AG20443 (cell line): ENCODE measurements around the gene KCNJ1.

Source experiments
- DNase-seq: peaks from one replicate; pipeline ENCODE4 v3.0.0; 2012; ENCODE audit warnings: low spot score, mixed read lengths

Gene KCNJ1

GRCh38 chr11:128867277-128867676, at the start of gene KCNJ1:
KCNJ1 (minus strand) TSS chr11:128867296; CDS start chr11:128840243, 27,053 bp downstream.
- DNase-seq = no peak

- DNase-seq = no peak
Measured at GRCh38 chr11:128916681-128917080, 49.6 kb upstream of the KCNJ1 start.

- no peak for DNase-seq
Measured at GRCh38 chr11:128916037-128916572, 49.0 kb upstream of the KCNJ1 start.

- no peak for DNase-seq
Measured at GRCh38 chr11:128915149-128915521, 48.0 kb upstream of the KCNJ1 start.

GRCh38 chr11:128914216-128915148, 47.4 kb upstream of the KCNJ1 start:
- no peak for DNase-seq

- DNase-seq = no peak
Measured at GRCh38 chr11:128913806-128914205, 46.7 kb upstream of the KCNJ1 start.

- no peak for DNase-seq
Measured at GRCh38 chr11:128911701-128912100, 44.6 kb upstream of the KCNJ1 start.

GRCh38 chr11:128911239-128911638, 44.1 kb upstream of the KCNJ1 start:
- DNase-seq = no peak

GRCh38 chr11:128910576-128910975, 43.5 kb upstream of the KCNJ1 start:
- no peak for DNase-seq

GRCh38 chr11:128909438-128910125, 42.5 kb upstream of the KCNJ1 start:
- DNase-seq = no peak

- DNase-seq = peak; percentile 88
Measured at GRCh38 chr11:128908391-128909246, 41.5 kb upstream of the KCNJ1 start.

- no peak for DNase-seq
Measured at GRCh38 chr11:128907585-128907984, 40.5 kb upstream of the KCNJ1 start.

GRCh38 chr11:128906185-128907050, 39.3 kb upstream of the KCNJ1 start:
- DNase-seq = no peak

- DNase-seq = peak; percentile 71
Measured at GRCh38 chr11:128905345-128906184, 38.5 kb upstream of the KCNJ1 start.

GRCh38 chr11:128904656-128905344, 37.7 kb upstream of the KCNJ1 start:
- DNase-seq = peak; percentile 62

GRCh38 chr11:128904303-128904655, 37.2 kb upstream of the KCNJ1 start:
- no peak for DNase-seq

- no peak for DNase-seq
Measured at GRCh38 chr11:128903248-128904061, 36.4 kb upstream of the KCNJ1 start.

GRCh38 chr11:128902515-128903066, 35.5 kb upstream of the KCNJ1 start:
- DNase-seq = peak; percentile 77
